Smooth muscle cell (in vitro differentiated cells): ENCODE measurements around the gene PLA2G12B. TPM values are rescaled to one million over a fixed set of nuclear protein-coding genes. Genes with fewer than 3 reads are reported as not detected.
"Not testable (repeated sequence)": the region's sequence is repeated elsewhere in the genome, so short reads cannot be mapped to it uniquely, and the experiment has no call there.

ENCODE experiments used
- DNase-seq: peaks from one replicate; lab custom pipeline; 2025; ENCODE audit not compliant: unreplicated experiment; lab: John Stamatoyannopoulos, UW
- H2AFZ ChIP-seq: fragments of 200-600 bp; sonication (generic); 2 replicates; pipeline ENCODE4 v1.6.0; 2016; ENCODE audit warnings: antibody characterized with exemption, low read depth, mild to moderate bottlenecking
- H3F3A ChIP-seq: fragments of 200-600 bp; sonication (generic); 2 replicates; pipeline ENCODE4 v1.6.0; 2017; ENCODE audit warnings: antibody characterized with exemption, low read depth
- H3K27ac ChIP-seq: fragments of 200-600 bp; sonication (generic); 2 replicates; pipeline ENCODE4 v1.5.1; 2016; ENCODE audit warnings: low read depth, mild to moderate bottlenecking
- H3K27me3 ChIP-seq: fragments of 200-600 bp; sonication (generic); 2 replicates; pipeline ENCODE4 v1.6.1; 2016; ENCODE audit warnings: low read depth, mild to moderate bottlenecking
- H3K36me3 ChIP-seq: fragments of 200-600 bp; sonication (generic); 2 replicates; pipeline ENCODE4 v1.5.1; 2016; ENCODE audit warnings: low read depth
- H3K4me1 ChIP-seq: fragments of 200-600 bp; sonication (generic); 2 replicates; pipeline ENCODE4 v1.5.1; 2016; ENCODE audit warnings: low read depth
- H3K4me2 ChIP-seq: fragments of 200-600 bp; sonication (generic); 2 replicates; pipeline ENCODE4 v1.6.0; 2016; ENCODE audit warnings: mild to moderate bottlenecking
- H3K4me3 ChIP-seq: fragments of 200-600 bp; sonication (generic); 2 replicates; pipeline ENCODE4 v1.5.1; 2016; ENCODE audit warnings: mild to moderate bottlenecking
- H3K79me2 ChIP-seq: fragments of 200-600 bp; sonication (generic); 2 replicates; pipeline ENCODE4 v1.6.0; 2016; ENCODE audit warnings: low read depth, mild to moderate bottlenecking
- H3K9ac ChIP-seq: fragments of 200-600 bp; sonication (generic); 2 replicates; pipeline ENCODE4 v1.6.0; 2016; ENCODE audit warnings: low read depth
- H3K9me3 ChIP-seq: fragments of 200-600 bp; sonication (generic); replicated peaks from 2 replicates; pipeline ENCODE4 v1.5.1; 2016; ENCODE audit warnings: low read depth
- H4K20me1 ChIP-seq: fragments of 200-600 bp; sonication (generic); 2 replicates; pipeline ENCODE4 v1.6.0; 2016; ENCODE audit warnings: low read depth
- WGBS: methylation state at CpG from one replicate; pipeline ENCODE4 v1.1.7; 2016; ENCODE audit warnings: low lambda C conversion rate; 5-methylcytosine and 5-hydroxymethylcytosine counted together
- polyA plus RNA-seq: library from polyadenylated mRNA; unstranded; fragments of >200 nt; fragmentation: Nextera tagmentation; extraction: Ambion mirVana; gene quantifications from 2 replicates; pipeline ENCODE4 v1.2.1, GENCODE V29; 2016
- total RNA-seq: library from RNA; depleted of rRNA; stranded (reverse); fragments of >200 nt; gene quantifications from 2 replicates; pipeline ENCODE4 v1.2.3, GENCODE V29; 2014
- TF ChIP-seq, protein P1 (sequence below): fragments of 200-600 bp; sonication (generic); IDR thresholded peaks from 2 replicates; pipeline ENCODE4 v1.5.1; 2017; ENCODE audit warnings: borderline replicate concordance, mild to moderate bottlenecking, antibody characterized with exemption; ENCODE audit not compliant: insufficient read depth, poor library complexity, severe bottlenecking

The PLA2G12B gene
- total and polyA plus RNA-seq, 2 experiments from 2014 or later, result not detected

DNA sequence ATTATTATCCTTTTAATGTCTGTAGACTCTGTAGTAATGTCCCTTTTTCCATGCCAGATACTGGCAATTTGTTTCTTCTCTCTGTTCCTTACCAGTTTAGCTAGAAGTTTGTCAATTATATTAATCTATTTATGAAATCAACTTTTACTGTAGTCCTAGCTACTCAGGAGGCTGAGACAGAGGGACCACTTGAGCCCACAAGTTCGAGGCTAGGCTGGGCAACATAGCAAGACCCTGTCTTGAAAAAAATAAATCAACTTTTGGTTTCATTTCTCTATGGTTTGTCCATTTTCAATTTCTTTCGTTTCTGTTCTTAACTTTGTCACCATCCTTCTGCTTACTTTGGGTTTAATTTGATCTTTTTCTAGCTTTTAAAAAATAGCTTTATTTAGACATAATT is 42.5 kb upstream of the PLA2G12B start:
- no peaks in the 10 kb centered on the region for H3K36me3 ChIP-seq
- no peak overlapping the region for H3K4me3 ChIP-seq
- H3F3A ChIP-seq, result peaks cover 3% of the 10 kb centered on the region
- H3K9me3 ChIP-seq, result no peaks in the 10 kb centered on the region
- no peaks in the 10 kb centered on the region for H3K4me1 ChIP-seq
- H4K20me1 ChIP-seq, result peaks cover 14% of the 10 kb centered on the region
- H3K27ac ChIP-seq, result no peak overlapping the region
- no peak overlapping the region for H2AFZ ChIP-seq
- WGBS, result 94% methylated on average over 2 of the region's 2 CpGs
- H3K9ac ChIP-seq, result no peak overlapping the region
- DNase-seq, result no peak
- H3K4me2 ChIP-seq, result no peak overlapping the region
- no peaks in the 10 kb centered on the region for H3K27me3 ChIP-seq
- TF ChIP-seq, protein P1, sequence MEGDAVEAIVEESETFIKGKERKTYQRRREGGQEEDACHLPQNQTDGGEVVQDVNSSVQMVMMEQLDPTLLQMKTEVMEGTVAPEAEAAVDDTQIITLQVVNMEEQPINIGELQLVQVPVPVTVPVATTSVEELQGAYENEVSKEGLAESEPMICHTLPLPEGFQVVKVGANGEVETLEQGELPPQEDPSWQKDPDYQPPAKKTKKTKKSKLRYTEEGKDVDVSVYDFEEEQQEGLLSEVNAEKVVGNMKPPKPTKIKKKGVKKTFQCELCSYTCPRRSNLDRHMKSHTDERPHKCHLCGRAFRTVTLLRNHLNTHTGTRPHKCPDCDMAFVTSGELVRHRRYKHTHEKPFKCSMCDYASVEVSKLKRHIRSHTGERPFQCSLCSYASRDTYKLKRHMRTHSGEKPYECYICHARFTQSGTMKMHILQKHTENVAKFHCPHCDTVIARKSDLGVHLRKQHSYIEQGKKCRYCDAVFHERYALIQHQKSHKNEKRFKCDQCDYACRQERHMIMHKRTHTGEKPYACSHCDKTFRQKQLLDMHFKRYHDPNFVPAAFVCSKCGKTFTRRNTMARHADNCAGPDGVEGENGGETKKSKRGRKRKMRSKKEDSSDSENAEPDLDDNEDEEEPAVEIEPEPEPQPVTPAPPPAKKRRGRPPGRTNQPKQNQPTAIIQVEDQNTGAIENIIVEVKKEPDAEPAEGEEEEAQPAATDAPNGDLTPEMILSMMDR, result no peak
- no peaks in the 10 kb centered on the region for H3K79me2 ChIP-seq

DNA sequence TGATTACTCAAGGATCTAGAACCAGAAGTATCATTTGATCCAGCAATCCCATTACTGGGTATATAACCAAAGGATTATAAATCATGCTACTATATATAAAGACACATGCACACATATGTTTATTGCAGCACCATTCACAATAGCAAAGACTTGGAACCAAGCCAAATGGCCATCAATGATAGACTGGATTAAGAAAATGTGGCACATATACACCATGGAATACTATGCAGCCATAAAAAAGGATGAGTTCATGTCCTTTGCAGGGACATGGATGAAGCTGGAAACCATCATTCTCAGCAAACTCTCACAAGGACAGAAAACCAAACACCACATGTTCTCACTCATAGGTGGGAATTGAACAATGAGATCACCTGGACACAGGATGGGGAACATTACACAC is 40.9 kb upstream of the PLA2G12B start:
- H3K79me2 ChIP-seq, H3K9me3 ChIP-seq, H3K4me3 ChIP-seq, H3K4me2 ChIP-seq, DNase-seq, H3K27me3 ChIP-seq, H3K36me3 ChIP-seq, H3F3A ChIP-seq, H3K27ac ChIP-seq, H2AFZ ChIP-seq, H3K4me1 ChIP-seq, H3K9ac ChIP-seq: not testable (repeated sequence)
- peaks cover 21% of the 10 kb centered on the region for H4K20me1 ChIP-seq

DNA sequence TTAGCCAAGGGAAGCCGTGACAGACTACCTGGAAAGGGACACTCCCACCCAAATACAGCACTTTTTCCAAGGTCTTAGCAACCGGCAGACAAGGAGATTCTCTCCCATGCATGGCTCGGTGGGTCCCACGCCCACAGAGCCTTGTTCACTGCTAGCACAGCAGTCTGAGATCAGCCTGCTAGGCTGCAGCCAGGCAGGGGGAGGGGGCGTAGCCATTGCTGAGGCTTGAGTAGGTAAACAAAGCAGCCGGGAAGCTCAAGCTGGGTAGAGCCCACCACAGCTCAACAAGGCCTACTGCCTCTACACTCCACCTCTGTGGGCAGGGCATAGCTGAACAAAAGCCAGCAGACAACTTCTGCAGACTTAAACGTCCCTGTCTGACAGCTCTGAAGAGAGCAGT is 35.2 kb upstream of the PLA2G12B start:
- 81% methylated on average over 7 of the region's 7 CpGs for WGBS
- not testable (repeated sequence) for H3K36me3 ChIP-seq, H3K27me3 ChIP-seq, H3K4me1 ChIP-seq, H3K79me2 ChIP-seq, H2AFZ ChIP-seq, H3K9ac ChIP-seq, H3F3A ChIP-seq, H3K4me3 ChIP-seq, H3K27ac ChIP-seq, H3K9me3 ChIP-seq, H3K4me2 ChIP-seq, DNase-seq
- peaks cover 21% of the 10 kb centered on the region for H4K20me1 ChIP-seq

GRCh38 chr10:72984618-72985017 is 30.0 kb upstream of the PLA2G12B start:
- H3K9ac ChIP-seq, H3F3A ChIP-seq, H3K9me3 ChIP-seq, DNase-seq, H2AFZ ChIP-seq, H3K27me3 ChIP-seq, H4K20me1 ChIP-seq, H3K4me3 ChIP-seq, H3K36me3 ChIP-seq, H3K4me1 ChIP-seq, H3K27ac ChIP-seq, H3K4me2 ChIP-seq, H3K79me2 ChIP-seq: not testable (repeated sequence)
- 97% methylated on average over 4 of the region's 4 CpGs for WGBS

- TF ChIP-seq, protein P1, result no peak
- Histone ChIP-seq H3K36me3 (no peaks in the 10 kb centered on the region), H3K27me3 (no peaks in the 10 kb centered on the region), H4K20me1 (no peaks in the 10 kb centered on the region), H3F3A (peaks cover 5% of the 10 kb centered on the region), H3K4me1 (no peaks in the 10 kb centered on the region), H3K79me2 (no peaks in the 10 kb centered on the region), H3K9ac (no peak overlapping the region), H3K4me2 (no peak overlapping the region), H2AFZ (no peak overlapping the region), H3K4me3 (no peak overlapping the region), H3K9me3 (peaks cover 25% of the 10 kb centered on the region), H3K27ac (no peak overlapping the region)
- DNase-seq, result no peak
- WGBS, result 94% methylated on average over 2 of the region's 2 CpGs
Observed at GRCh38 chr10:72981882-72982529, 27.4 kb upstream of the PLA2G12B start.
